T-helper 2 cell treated with Interferon-gamma antibody and Interleukin-4, amounts not matched to agents 5 μg/mL and 100 μg/mL, for 36 hours (primary cell): ENCODE measurements around the gene TYW1.
"Not testable (repeated sequence)": the region's sequence is repeated elsewhere in the genome, so short reads cannot be mapped to it uniquely, and the experiment has no call there.

ENCODE experiments used
- DNase-seq: peaks from one replicate; pipeline ENCODE4 v3.0.0; 2021; ENCODE audit warnings: low spot score
- H3K27ac Mint-ChIP-seq: one replicate; pipeline ENCODE4 v1.8.0; 2021; ENCODE audit warnings: mild to moderate bottlenecking, mixed read lengths
- H3K27me3 Mint-ChIP-seq: one replicate; pipeline ENCODE4 v1.8.0; 2021; ENCODE audit warnings: low read depth, mixed read lengths
- H3K36me3 Mint-ChIP-seq: one replicate; pipeline ENCODE4 v1.8.0; 2021; ENCODE audit warnings: low read depth, mixed read lengths
- H3K4me1 Mint-ChIP-seq: one replicate; pipeline ENCODE4 v1.8.0; 2021; ENCODE audit warnings: low read depth, mixed read lengths
- H3K4me3 Mint-ChIP-seq: one replicate; pipeline ENCODE4 v1.8.0; 2022; ENCODE audit warnings: mild to moderate bottlenecking, moderate library complexity, mixed read lengths
- H3K9me3 Mint-ChIP-seq: one replicate; pipeline ENCODE4 v1.8.0; 2021; ENCODE audit warnings: mixed read lengths

The TYW1 gene

GRCh38 chr7:67043559-67043930 lies 46.9 kb downstream of the TYW1 start:
- H3K4me1 Mint-ChIP-seq, H3K36me3 Mint-ChIP-seq, DNase-seq, H3K4me3 Mint-ChIP-seq, H3K9me3 Mint-ChIP-seq, H3K27ac Mint-ChIP-seq, H3K27me3 Mint-ChIP-seq: not testable (repeated sequence)

GRCh38 chr7:67045496-67045995 lies 48.9 kb downstream of the TYW1 start:
- no peak overlapping the region for H3K4me3 Mint-ChIP-seq
- H3K27ac Mint-ChIP-seq, result no peak overlapping the region
- H3K27me3 Mint-ChIP-seq, result no peaks in the 10 kb centered on the region
- H3K4me1 Mint-ChIP-seq, result no peaks in the 10 kb centered on the region
- H3K9me3 Mint-ChIP-seq, result no peaks in the 10 kb centered on the region
- H3K36me3 Mint-ChIP-seq, result peaks cover 10% of the 10 kb centered on the region
- DNase-seq, result no peak

GRCh38 chr7:67046819-67047218 lies 50.2 kb downstream of the TYW1 start:
- H3K4me1 Mint-ChIP-seq, H3K27ac Mint-ChIP-seq, H3K4me3 Mint-ChIP-seq, H3K27me3 Mint-ChIP-seq, DNase-seq, H3K9me3 Mint-ChIP-seq: not testable (repeated sequence)
- H3K36me3 Mint-ChIP-seq, result peaks cover 20% of the 10 kb centered on the region

- peaks cover 44% of the 10 kb centered on the region for H3K36me3 Mint-ChIP-seq
- not testable (repeated sequence) for H3K4me1 Mint-ChIP-seq, H3K4me3 Mint-ChIP-seq, H3K9me3 Mint-ChIP-seq, H3K27me3 Mint-ChIP-seq, H3K27ac Mint-ChIP-seq, DNase-seq
Observed at GRCh38 chr7:67049908-67050307, 53.3 kb downstream of the TYW1 start.

- H3K4me1 Mint-ChIP-seq, DNase-seq, H3K4me3 Mint-ChIP-seq, H3K9me3 Mint-ChIP-seq, H3K27me3 Mint-ChIP-seq, H3K27ac Mint-ChIP-seq: not testable (repeated sequence)
- peaks cover 52% of the 10 kb centered on the region for H3K36me3 Mint-ChIP-seq
Observed at GRCh38 chr7:67052161-67052560, 55.5 kb downstream of the TYW1 start.

GRCh38 chr7:67056683-67057082 lies 60.0 kb downstream of the TYW1 start:
- no peak overlapping the region for H3K27ac Mint-ChIP-seq
- no peaks in the 10 kb centered on the region for H3K27me3 Mint-ChIP-seq
- H3K36me3 Mint-ChIP-seq, result peaks cover 55% of the 10 kb centered on the region
- DNase-seq, result no peak
- H3K9me3 Mint-ChIP-seq, result peaks cover 7% of the 10 kb centered on the region
- no peak overlapping the region for H3K4me3 Mint-ChIP-seq
- no peaks in the 10 kb centered on the region for H3K4me1 Mint-ChIP-seq

GRCh38 chr7:67061321-67061720 lies 64.7 kb downstream of the TYW1 start:
- H3K36me3 Mint-ChIP-seq, result peaks cover 46% of the 10 kb centered on the region
- H3K4me1 Mint-ChIP-seq, H3K27ac Mint-ChIP-seq, DNase-seq, H3K27me3 Mint-ChIP-seq, H3K4me3 Mint-ChIP-seq: not testable (repeated sequence)
- peaks cover 10% of the 10 kb centered on the region for H3K9me3 Mint-ChIP-seq

GRCh38 chr7:67062802-67063201 lies 66.2 kb downstream of the TYW1 start:
- H3K4me3 Mint-ChIP-seq, H3K27me3 Mint-ChIP-seq, H3K27ac Mint-ChIP-seq, DNase-seq, H3K4me1 Mint-ChIP-seq: not testable (repeated sequence)
- H3K9me3 Mint-ChIP-seq, result peaks cover 10% of the 10 kb centered on the region
- H3K36me3 Mint-ChIP-seq, result peaks cover 53% of the 10 kb centered on the region

- not testable (repeated sequence) for H3K27me3 Mint-ChIP-seq, H3K4me3 Mint-ChIP-seq, H3K4me1 Mint-ChIP-seq, H3K27ac Mint-ChIP-seq, DNase-seq
- H3K9me3 Mint-ChIP-seq, result peaks cover 19% of the 10 kb centered on the region
- H3K36me3 Mint-ChIP-seq, result peaks cover 60% of the 10 kb centered on the region
Observed at GRCh38 chr7:67066950-67067622, 70.5 kb downstream of the TYW1 start.

GRCh38 chr7:67076120-67076519 lies 79.5 kb downstream of the TYW1 start:
- DNase-seq, H3K27me3 Mint-ChIP-seq, H3K4me1 Mint-ChIP-seq, H3K4me3 Mint-ChIP-seq, H3K27ac Mint-ChIP-seq: not testable (repeated sequence)
- H3K36me3 Mint-ChIP-seq, result peaks cover 58% of the 10 kb centered on the region
- peaks cover 48% of the 10 kb centered on the region for H3K9me3 Mint-ChIP-seq

GRCh38 chr7:67082880-67083279 lies 86.2 kb downstream of the TYW1 start:
- peaks cover 64% of the 10 kb centered on the region for H3K36me3 Mint-ChIP-seq
- H3K9me3 Mint-ChIP-seq, result peaks cover 26% of the 10 kb centered on the region
- H3K27me3 Mint-ChIP-seq, DNase-seq, H3K4me1 Mint-ChIP-seq, H3K27ac Mint-ChIP-seq, H3K4me3 Mint-ChIP-seq: not testable (repeated sequence)

- H3K4me3 Mint-ChIP-seq, H3K4me1 Mint-ChIP-seq, H3K27me3 Mint-ChIP-seq, H3K9me3 Mint-ChIP-seq, H3K27ac Mint-ChIP-seq, DNase-seq: not testable (repeated sequence)
- peaks cover 30% of the 10 kb centered on the region for H3K36me3 Mint-ChIP-seq
Observed at GRCh38 chr7:67089261-67089660, 92.6 kb downstream of the TYW1 start.

- not testable (repeated sequence) for H3K27ac Mint-ChIP-seq, H3K4me3 Mint-ChIP-seq, H3K4me1 Mint-ChIP-seq
Observed at GRCh38 chr7:67091053-67091452, 94.4 kb downstream of the TYW1 start.

GRCh38 chr7:67098031-67098430 lies 101.4 kb downstream of the TYW1 start:
- not testable (repeated sequence) for H3K4me3 Mint-ChIP-seq, H3K9me3 Mint-ChIP-seq
- peaks cover 38% of the 10 kb centered on the region for H3K36me3 Mint-ChIP-seq

More at GRCh38 chr7:67091053-67091452, 94.4 kb downstream of the TYW1 start:
- H3K27me3 Mint-ChIP-seq, H3K9me3 Mint-ChIP-seq, DNase-seq: not testable (repeated sequence)
- H3K36me3 Mint-ChIP-seq, result peaks cover 26% of the 10 kb centered on the region

GRCh38 chr7:67099406-67099805 lies 102.8 kb downstream of the TYW1 start:
- DNase-seq, H3K4me3 Mint-ChIP-seq, H3K9me3 Mint-ChIP-seq, H3K4me1 Mint-ChIP-seq, H3K27me3 Mint-ChIP-seq, H3K27ac Mint-ChIP-seq: not testable (repeated sequence)
- peaks cover 44% of the 10 kb centered on the region for H3K36me3 Mint-ChIP-seq

More at GRCh38 chr7:67098031-67098430, 101.4 kb downstream of the TYW1 start:
- not testable (repeated sequence) for DNase-seq, H3K27me3 Mint-ChIP-seq, H3K4me1 Mint-ChIP-seq, H3K27ac Mint-ChIP-seq
